ENCODE data around the gene HBP1. TPM values are rescaled to one million over a fixed set of nuclear protein-coding genes. Genes with fewer than 3 reads are reported as not detected.
"Not testable (repeated sequence)": the region's sequence is repeated elsewhere in the genome, so short reads cannot be mapped to it uniquely, and the experiment has no call there.

The HBP1 gene
- total and polyA plus RNA-seq, 2 donors (not counting 1 experiment from before 2014, with no cell fraction given): 47.2 to 127 TPM

- Histone ChIP-seq H4K20me1 (ENCODE audit: control insufficient read depth, insufficient read depth, low read length, poor library complexity, severe bottlenecking) (peaks cover 6% of the 10 kb centered on the region), H3K27ac (ENCODE audit: low read length in 2 of 2) (no peak overlapping the region), H3K4me2 (replicated peaks; ENCODE audit: low read depth, low read length, poor library complexity, severe bottlenecking) (no peak overlapping the region), H3K9me3 (ENCODE audit: control extremely low read depth in 1 of 3, control insufficient read depth in 2 of 3, insufficient read depth in 1 of 3, low read length in 2 of 3) (peaks cover 0 to 4% (median 2%) of the 10 kb centered on the region in 3 donors), H3K4me3 (ENCODE audit: control extremely low read depth in 1 of 5, extremely low read depth in 1 of 5, insufficient read depth in 1 of 5, low read depth in 2 of 5, low read length in 4 of 5) (no peak overlapping the region), H3K79me2 (ENCODE audit: control insufficient read depth, insufficient read depth, low read length) (no peaks in the 10 kb centered on the region), H3K4me1 (ENCODE audit: control insufficient read depth in 2 of 2, insufficient read depth in 2 of 2, low read length in 2 of 2) (no peaks in the 10 kb centered on the region), H3K36me3 (replicated peaks in 1 of 2; ENCODE audit: control extremely low read depth in 1 of 2, control insufficient read depth in 1 of 2, extremely low read depth in 1 of 2, insufficient read depth in 2 of 2, low read length in 1 of 2) (peaks cover 6 to 27% of the 10 kb centered on the region in 2 experiments), H3K9ac (ENCODE audit: low read length) (no peak overlapping the region), H2AFZ (ENCODE audit: insufficient read depth, low read depth, low read length, poor library complexity, severe bottlenecking) (no peak overlapping the region), H3K27me3 (replicated peaks in 1 of 4; ENCODE audit: control extremely low read depth in 1 of 4, control insufficient read depth in 3 of 4, insufficient read depth in 4 of 4, low read length in 3 of 4) (no peaks in the 10 kb centered on the region)
- H3K4me1 Mint-ChIP-seq: no peaks in the 10 kb centered on the region
- no peak for ATAC-seq (ENCODE audit: low read depth)
- no peak overlapping the region for H3K4me3 Mint-ChIP-seq
- H3K27ac Mint-ChIP-seq: no peak overlapping the region
- WGBS (ENCODE audit: insufficient coverage): no CpG with 5 or more reads among the region's 2 CpGs
- ChIA-PET POLR2A (no interaction called here), CTCF (no interaction called here)
- H3K9me3 Mint-ChIP-seq (ENCODE audit: insufficient read depth): peaks cover 6% of the 10 kb centered on the region
- no peaks in the 10 kb centered on the region for H3K27me3 Mint-ChIP-seq
- DNase-seq: no peak
- intact Hi-C loops (cut with micrococcal nuclease): no loop called here
- TF ChIP-seq CTCF (IDR thresholded peaks at IDR 0.05): no peak
- TF ChIP-seq EZH2 (IDR thresholded peaks at IDR 0.05; ENCODE audit: borderline replicate concordance, insufficient read depth, low read depth, low read length, poor library complexity, severe bottlenecking): no peak
Observed at GRCh38 chr7:107244613-107245012, 75.8 kb downstream of the HBP1 start.

- no CpG with 5 or more reads among the region's 3 CpGs for WGBS (ENCODE audit: insufficient coverage)
- H3K4me2 ChIP-seq (replicated peaks; ENCODE audit: low read depth, low read length, poor library complexity, severe bottlenecking); intact Hi-C loops (cut with micrococcal nuclease); POLR2A ChIA-PET; H3K27ac ChIP-seq (ENCODE audit: low read length in 2 of 2); ATAC-seq (ENCODE audit: low read depth); H3K27me3 ChIP-seq (replicated peaks in 1 of 4; ENCODE audit: control extremely low read depth in 1 of 4, control insufficient read depth in 3 of 4, insufficient read depth in 4 of 4, low read length in 3 of 4); H3K27me3 Mint-ChIP-seq; H4K20me1 ChIP-seq (ENCODE audit: control insufficient read depth, insufficient read depth, low read length, poor library complexity, severe bottlenecking); H2AFZ ChIP-seq (ENCODE audit: insufficient read depth, low read depth, low read length, poor library complexity, severe bottlenecking); H3K9me3 ChIP-seq (ENCODE audit: control extremely low read depth in 1 of 3, control insufficient read depth in 2 of 3, insufficient read depth in 1 of 3, low read length in 2 of 3); H3K27ac Mint-ChIP-seq; CTCF ChIA-PET; H3K4me3 Mint-ChIP-seq; H3K4me1 ChIP-seq (ENCODE audit: control insufficient read depth in 2 of 2, insufficient read depth in 2 of 2, low read length in 2 of 2); H3K9me3 Mint-ChIP-seq (ENCODE audit: insufficient read depth); H3K79me2 ChIP-seq (ENCODE audit: control insufficient read depth, insufficient read depth, low read length); H3K9ac ChIP-seq (ENCODE audit: low read length); H3K4me3 ChIP-seq (ENCODE audit: control extremely low read depth in 1 of 5, extremely low read depth in 1 of 5, insufficient read depth in 1 of 5, low read depth in 2 of 5, low read length in 4 of 5); DNase-seq; H3K4me1 Mint-ChIP-seq: not testable (repeated sequence)
- peaks cover 6 to 30% of the 10 kb centered on the region in 2 experiments for H3K36me3 ChIP-seq (replicated peaks in 1 of 2; ENCODE audit: control extremely low read depth in 1 of 2, control insufficient read depth in 1 of 2, extremely low read depth in 1 of 2, insufficient read depth in 2 of 2, low read length in 1 of 2)
Observed at GRCh38 chr7:107246836-107247235, 78.0 kb downstream of the HBP1 start.

All from B cell (primary cell).